ENCODE measurements around the gene APBB2.

DNA sequence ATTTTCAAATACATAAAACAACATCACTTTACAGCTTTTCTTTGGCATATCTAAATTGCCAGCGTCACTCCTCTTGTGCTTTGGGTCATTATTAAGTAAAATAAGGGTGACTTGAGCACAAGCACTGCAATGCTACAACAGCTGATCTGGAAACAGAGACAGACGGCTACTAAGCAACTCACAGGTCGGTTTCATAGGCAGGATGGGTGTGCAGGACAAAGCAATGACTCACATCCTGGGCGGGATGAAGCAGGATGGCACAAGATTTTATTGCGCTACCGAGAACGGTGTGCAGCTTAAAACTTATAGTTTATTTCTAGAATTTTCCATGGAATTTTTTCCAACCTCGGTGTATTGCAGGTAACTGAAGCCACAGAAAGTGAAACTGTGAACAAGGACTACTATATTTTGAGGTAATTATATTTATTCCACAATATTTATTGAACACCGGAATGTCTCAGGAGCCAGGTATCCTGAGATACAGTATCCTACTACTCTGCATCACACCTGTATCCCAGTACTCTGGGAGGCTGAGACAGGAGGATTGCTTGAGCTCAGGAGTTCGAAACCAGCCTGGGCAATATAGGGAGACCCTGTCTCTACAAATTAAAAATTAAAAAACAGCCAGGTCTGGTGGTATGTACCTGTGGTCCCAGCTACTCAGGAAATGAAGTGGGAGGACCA, 215.5 kb downstream of the APBB2 start:
- TF ChIP-seq TOX (CRISPR knock-in tag; IDR thresholded peaks at IDR 0.05; ENCODE audit: borderline replicate concordance) (no peak), ZFP3 (CRISPR knock-in tag; IDR thresholded peaks at IDR 0.05) (no peak), ESRRG (CRISPR knock-in tag; IDR thresholded peaks at IDR 0.05) (no peak), SNAI2 (CRISPR knock-in tag; IDR thresholded peaks at IDR 0.05) (no peak), TCF4 (CRISPR knock-in tag; IDR thresholded peaks at IDR 0.05; ENCODE audit: borderline replicate concordance) (no peak), ARNTL (CRISPR knock-in tag; IDR thresholded peaks at IDR 0.05; ENCODE audit: borderline replicate concordance, low read depth) (no peak), ZNF565 (CRISPR knock-in tag; conservative IDR thresholded peaks at IDR 0.05; ENCODE audit: low read depth) (no peak), ZFP30 (CRISPR knock-in tag; IDR thresholded peaks at IDR 0.05) (no peak), CSDC2 (CRISPR knock-in tag; IDR thresholded peaks at IDR 0.05) (no peak), GLIS3 (CRISPR knock-in tag; IDR thresholded peaks at IDR 0.05) (no peak), ZNF8 (CRISPR knock-in tag; IDR thresholded peaks at IDR 0.05) (no peak)
- TF ChIP-seq, protein P1, sequence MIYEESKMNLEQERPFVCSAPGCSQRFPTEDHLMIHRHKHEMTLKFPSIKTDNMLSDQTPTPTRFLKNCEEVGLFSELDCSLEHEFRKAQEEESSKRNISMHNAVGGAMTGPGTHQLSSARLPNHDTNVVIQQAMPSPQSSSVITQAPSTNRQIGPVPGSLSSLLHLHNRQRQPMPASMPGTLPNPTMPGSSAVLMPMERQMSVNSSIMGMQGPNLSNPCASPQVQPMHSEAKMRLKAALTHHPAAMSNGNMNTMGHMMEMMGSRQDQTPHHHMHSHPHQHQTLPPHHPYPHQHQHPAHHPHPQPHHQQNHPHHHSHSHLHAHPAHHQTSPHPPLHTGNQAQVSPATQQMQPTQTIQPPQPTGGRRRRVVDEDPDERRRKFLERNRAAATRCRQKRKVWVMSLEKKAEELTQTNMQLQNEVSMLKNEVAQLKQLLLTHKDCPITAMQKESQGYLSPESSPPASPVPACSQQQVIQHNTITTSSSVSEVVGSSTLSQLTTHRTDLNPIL (CRISPR knock-in tag; IDR thresholded peaks at IDR 0.05; ENCODE audit: low read depth) = no peak
- TF ChIP-seq, protein P2, sequence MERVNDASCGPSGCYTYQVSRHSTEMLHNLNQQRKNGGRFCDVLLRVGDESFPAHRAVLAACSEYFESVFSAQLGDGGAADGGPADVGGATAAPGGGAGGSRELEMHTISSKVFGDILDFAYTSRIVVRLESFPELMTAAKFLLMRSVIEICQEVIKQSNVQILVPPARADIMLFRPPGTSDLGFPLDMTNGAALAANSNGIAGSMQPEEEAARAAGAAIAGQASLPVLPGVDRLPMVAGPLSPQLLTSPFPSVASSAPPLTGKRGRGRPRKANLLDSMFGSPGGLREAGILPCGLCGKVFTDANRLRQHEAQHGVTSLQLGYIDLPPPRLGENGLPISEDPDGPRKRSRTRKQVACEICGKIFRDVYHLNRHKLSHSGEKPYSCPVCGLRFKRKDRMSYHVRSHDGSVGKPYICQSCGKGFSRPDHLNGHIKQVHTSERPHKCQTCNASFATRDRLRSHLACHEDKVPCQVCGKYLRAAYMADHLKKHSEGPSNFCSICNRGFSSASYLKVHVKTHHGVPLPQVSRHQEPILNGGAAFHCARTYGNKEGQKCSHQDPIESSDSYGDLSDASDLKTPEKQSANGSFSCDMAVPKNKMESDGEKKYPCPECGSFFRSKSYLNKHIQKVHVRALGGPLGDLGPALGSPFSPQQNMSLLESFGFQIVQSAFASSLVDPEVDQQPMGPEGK (CRISPR knock-in tag; IDR thresholded peaks at IDR 0.05; ENCODE audit: borderline replicate concordance) = no peak
- TF ChIP-seq, protein P3, sequence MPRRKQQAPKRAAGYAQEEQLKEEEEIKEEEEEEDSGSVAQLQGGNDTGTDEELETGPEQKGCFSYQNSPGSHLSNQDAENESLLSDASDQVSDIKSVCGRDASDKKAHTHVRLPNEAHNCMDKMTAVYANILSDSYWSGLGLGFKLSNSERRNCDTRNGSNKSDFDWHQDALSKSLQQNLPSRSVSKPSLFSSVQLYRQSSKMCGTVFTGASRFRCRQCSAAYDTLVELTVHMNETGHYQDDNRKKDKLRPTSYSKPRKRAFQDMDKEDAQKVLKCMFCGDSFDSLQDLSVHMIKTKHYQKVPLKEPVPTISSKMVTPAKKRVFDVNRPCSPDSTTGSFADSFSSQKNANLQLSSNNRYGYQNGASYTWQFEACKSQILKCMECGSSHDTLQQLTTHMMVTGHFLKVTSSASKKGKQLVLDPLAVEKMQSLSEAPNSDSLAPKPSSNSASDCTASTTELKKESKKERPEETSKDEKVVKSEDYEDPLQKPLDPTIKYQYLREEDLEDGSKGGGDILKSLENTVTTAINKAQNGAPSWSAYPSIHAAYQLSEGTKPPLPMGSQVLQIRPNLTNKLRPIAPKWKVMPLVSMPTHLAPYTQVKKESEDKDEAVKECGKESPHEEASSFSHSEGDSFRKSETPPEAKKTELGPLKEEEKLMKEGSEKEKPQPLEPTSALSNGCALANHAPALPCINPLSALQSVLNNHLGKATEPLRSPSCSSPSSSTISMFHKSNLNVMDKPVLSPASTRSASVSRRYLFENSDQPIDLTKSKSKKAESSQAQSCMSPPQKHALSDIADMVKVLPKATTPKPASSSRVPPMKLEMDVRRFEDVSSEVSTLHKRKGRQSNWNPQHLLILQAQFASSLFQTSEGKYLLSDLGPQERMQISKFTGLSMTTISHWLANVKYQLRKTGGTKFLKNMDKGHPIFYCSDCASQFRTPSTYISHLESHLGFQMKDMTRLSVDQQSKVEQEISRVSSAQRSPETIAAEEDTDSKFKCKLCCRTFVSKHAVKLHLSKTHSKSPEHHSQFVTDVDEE (CRISPR knock-in tag; IDR thresholded peaks at IDR 0.05) = no peak

All from SK-N-SH treated with all-trans-retinoic acid at 6 μM for 48 hours (cell line).